Measurements from ENCODE around the gene GBGT1.
"Not testable (repeated sequence)": the region's sequence is repeated elsewhere in the genome, so short reads cannot be mapped to it uniquely, and the experiment has no call there.

GBGT1 gene

GRCh38 chr9:133163504-133164172 lies at the start of gene GBGT1:
TSS of gene GBGT1 (minus strand) at chr9:133163914. CDS start at chr9:133162412, 1,502 bp downstream.
- no peak for DNase-seq

GRCh38 chr9:133210609-133211008 lies 46.9 kb upstream of the GBGT1 start:
- no peak for DNase-seq

- DNase-seq = no peak
These were observed 46.5 kb upstream of the GBGT1 start for GRCh38 chr9:133210202-133210532.

- DNase-seq = not testable (repeated sequence)
These were observed 45.9 kb upstream of the GBGT1 start for GRCh38 chr9:133209327-133210201.

GRCh38 chr9:133208880-133209300 lies 45.2 kb upstream of the GBGT1 start, which contains the start of gene OBP2B:
TSS of gene OBP2B (minus strand) at chr9:133209250. CDS start at chr9:133209199, 51 bp downstream.
- not testable (repeated sequence) for DNase-seq

- not testable (repeated sequence) for DNase-seq
These were observed 44.6 kb upstream of the GBGT1 start for GRCh38 chr9:133208171-133208879.

GRCh38 chr9:133207540-133208170 lies 43.9 kb upstream of the GBGT1 start:
- DNase-seq = no peak

- DNase-seq = no peak
These were observed 43.4 kb upstream of the GBGT1 start for GRCh38 chr9:133207021-133207531.

GRCh38 chr9:133205996-133206931 lies 42.5 kb upstream of the GBGT1 start:
- DNase-seq = no peak

- DNase-seq = not testable (repeated sequence)
These were observed 41.8 kb upstream of the GBGT1 start for GRCh38 chr9:133205481-133205887.

- DNase-seq = no peak
These were observed 41.3 kb upstream of the GBGT1 start for GRCh38 chr9:133204993-133205336.

- no peak for DNase-seq
These were observed 40.8 kb upstream of the GBGT1 start for GRCh38 chr9:133204335-133204992.

GRCh38 chr9:133203506-133204075 lies 39.9 kb upstream of the GBGT1 start:
- no peak for DNase-seq

GRCh38 chr9:133202688-133203453 lies 39.2 kb upstream of the GBGT1 start:
- no peak for DNase-seq

- no peak for DNase-seq
These were observed 38.4 kb upstream of the GBGT1 start for GRCh38 chr9:133202145-133202513.

- DNase-seq = no peak
These were observed 37.9 kb upstream of the GBGT1 start for GRCh38 chr9:133201424-133202144.

- no peak for DNase-seq
These were observed 36.9 kb upstream of the GBGT1 start for GRCh38 chr9:133200631-133201030.

- no peak for DNase-seq
These were observed 36.1 kb upstream of the GBGT1 start for GRCh38 chr9:133199648-133200321.

- DNase-seq = no peak
These were observed 31.3 kb upstream of the GBGT1 start for GRCh38 chr9:133195029-133195428.
